Vagina (tissue), 2 donors: ENCODE results near the gene PTPRD.

ENCODE experiments used
- POLR2AphosphoS5 ChIP-seq, 2 donors: sonication (generic); formaldehyde crosslinking; IDR thresholded peaks; one replicate each; pipeline ENCODE4 v1.9.0; 2017; ENCODE audit warnings: antibody characterized with exemption in 2 of 2, mild to moderate bottlenecking in 2 of 2, low read depth in 1 of 2; ENCODE audit not compliant: insufficient read depth in 1 of 2
- TF ChIP-seq, protein P1 (sequence below), 3 experiments: fragments of 450-650 bp in 2 of 3; fragments of 200-600 bp in 1 of 3; sonication (generic) in 1 of 3; IDR thresholded peaks; one replicate each; pipeline ENCODE4 v1.5.1; 2017 to 2019; ENCODE audit warnings: antibody characterized with exemption in 3 of 3, mild to moderate bottlenecking in 2 of 3, moderate library complexity in 2 of 3

DNA sequence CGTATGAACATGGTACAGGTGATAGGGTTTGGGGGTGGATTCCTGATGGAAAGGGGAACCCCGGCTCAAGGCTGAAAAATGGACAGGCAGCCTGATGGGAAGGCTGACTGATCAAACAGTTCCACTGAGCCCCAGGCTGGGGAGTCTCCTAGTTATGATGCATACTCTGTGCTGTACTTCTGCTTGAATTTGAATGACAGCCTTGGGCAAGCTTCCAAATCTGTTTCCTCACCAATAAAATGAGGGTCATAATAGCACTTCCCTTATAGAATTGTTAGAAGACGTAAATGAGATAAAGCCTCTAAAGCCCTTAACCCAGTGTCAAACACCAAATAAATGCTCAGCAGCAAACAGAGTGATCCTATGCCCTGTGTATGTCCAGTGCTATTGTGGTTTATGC lies 2334.8 kb downstream of the PTPRD start:
- TF ChIP-seq, protein P1, sequence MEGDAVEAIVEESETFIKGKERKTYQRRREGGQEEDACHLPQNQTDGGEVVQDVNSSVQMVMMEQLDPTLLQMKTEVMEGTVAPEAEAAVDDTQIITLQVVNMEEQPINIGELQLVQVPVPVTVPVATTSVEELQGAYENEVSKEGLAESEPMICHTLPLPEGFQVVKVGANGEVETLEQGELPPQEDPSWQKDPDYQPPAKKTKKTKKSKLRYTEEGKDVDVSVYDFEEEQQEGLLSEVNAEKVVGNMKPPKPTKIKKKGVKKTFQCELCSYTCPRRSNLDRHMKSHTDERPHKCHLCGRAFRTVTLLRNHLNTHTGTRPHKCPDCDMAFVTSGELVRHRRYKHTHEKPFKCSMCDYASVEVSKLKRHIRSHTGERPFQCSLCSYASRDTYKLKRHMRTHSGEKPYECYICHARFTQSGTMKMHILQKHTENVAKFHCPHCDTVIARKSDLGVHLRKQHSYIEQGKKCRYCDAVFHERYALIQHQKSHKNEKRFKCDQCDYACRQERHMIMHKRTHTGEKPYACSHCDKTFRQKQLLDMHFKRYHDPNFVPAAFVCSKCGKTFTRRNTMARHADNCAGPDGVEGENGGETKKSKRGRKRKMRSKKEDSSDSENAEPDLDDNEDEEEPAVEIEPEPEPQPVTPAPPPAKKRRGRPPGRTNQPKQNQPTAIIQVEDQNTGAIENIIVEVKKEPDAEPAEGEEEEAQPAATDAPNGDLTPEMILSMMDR (IDR thresholded peaks at IDR 0.05): no peak
- TF ChIP-seq POLR2AphosphoS5 (IDR thresholded peaks at IDR 0.05; ENCODE audit: insufficient read depth in 1 of 2, low read depth in 1 of 2): no peak
